Breast epithelium (tissue), 3 donors: ENCODE measurements around the gene MEF2D.

Experiments
- CTCF ChIP-seq, 3 donors: fragments of 450-650 bp; IDR thresholded peaks; one replicate each; pipeline ENCODE4 v1.5.1; 2016 to 2017; ENCODE audit warnings: antibody characterized with exemption in 3 of 3, mild to moderate bottlenecking in 3 of 3, moderate library complexity in 3 of 3
- POLR2AphosphoS5 ChIP-seq, 3 donors: sonication (generic); formaldehyde crosslinking; IDR thresholded peaks; one replicate each; pipeline ENCODE4 v1.6.1; 2017; ENCODE audit warnings: antibody characterized with exemption in 3 of 3

- TF ChIP-seq POLR2AphosphoS5 (IDR thresholded peaks at IDR 0.05) (no peak), CTCF (IDR thresholded peaks at IDR 0.05) (no peak)
Observed at GRCh38 chr1:156434989-156435544, 65.5 kb downstream of the MEF2D start.
